ENCODE measurements around the gene NTRK3.

DNA sequence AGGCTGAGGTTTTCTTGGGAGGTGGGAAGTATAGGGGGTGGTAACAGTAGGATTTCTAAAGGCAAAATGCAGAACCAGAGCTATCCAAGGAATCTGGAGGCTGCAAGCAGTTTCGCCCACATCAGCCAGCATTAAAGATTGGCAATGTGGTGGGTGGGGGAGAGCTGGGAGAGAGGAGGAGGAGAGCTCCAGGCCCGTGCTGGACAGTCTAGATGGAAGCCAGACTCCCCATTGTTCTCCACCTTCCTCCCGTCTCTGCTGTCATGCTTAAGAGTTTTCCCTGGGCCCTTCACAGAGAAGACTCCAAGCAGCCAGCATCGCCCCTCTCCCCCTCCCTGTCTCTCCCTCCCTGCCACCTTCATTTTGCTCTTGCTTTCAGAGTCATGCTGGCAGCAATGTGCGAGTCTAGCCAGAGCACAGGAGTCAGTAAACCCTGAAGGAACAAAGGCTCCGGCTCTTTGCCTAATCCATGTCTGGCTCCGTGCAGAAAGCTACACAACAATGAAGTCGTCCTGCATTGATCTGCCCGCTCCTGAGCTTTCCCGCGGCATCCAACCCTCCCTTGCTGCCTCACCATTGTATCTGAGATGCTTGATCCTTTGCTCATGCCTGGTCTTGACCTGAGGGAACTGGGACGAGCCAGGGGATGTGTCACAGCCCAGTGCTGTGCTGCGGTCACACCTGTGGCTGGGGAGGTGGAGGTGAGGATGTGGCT is 282.9 kb downstream of the NTRK3 start:
- TF ChIP-seq, protein P1, sequence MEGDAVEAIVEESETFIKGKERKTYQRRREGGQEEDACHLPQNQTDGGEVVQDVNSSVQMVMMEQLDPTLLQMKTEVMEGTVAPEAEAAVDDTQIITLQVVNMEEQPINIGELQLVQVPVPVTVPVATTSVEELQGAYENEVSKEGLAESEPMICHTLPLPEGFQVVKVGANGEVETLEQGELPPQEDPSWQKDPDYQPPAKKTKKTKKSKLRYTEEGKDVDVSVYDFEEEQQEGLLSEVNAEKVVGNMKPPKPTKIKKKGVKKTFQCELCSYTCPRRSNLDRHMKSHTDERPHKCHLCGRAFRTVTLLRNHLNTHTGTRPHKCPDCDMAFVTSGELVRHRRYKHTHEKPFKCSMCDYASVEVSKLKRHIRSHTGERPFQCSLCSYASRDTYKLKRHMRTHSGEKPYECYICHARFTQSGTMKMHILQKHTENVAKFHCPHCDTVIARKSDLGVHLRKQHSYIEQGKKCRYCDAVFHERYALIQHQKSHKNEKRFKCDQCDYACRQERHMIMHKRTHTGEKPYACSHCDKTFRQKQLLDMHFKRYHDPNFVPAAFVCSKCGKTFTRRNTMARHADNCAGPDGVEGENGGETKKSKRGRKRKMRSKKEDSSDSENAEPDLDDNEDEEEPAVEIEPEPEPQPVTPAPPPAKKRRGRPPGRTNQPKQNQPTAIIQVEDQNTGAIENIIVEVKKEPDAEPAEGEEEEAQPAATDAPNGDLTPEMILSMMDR (conservative IDR thresholded peaks at IDR 0.05 in 1 of 2, IDR thresholded peaks at IDR 0.05 in 1 of 2; ENCODE audit: extremely low read depth in 1 of 2, insufficient read depth in 1 of 2, low read depth in 1 of 2, low read length in 2 of 2), result no peak
- TF ChIP-seq EZH2 (IDR thresholded peaks at IDR 0.05; ENCODE audit: borderline replicate concordance, low read length), result no peak
